ENCODE measurements around the gene RIPPLY3.
A peak's percentile ranks its signal among the peaks of the same experiment; 100 is the strongest.

RIPPLY3 gene, protein sequence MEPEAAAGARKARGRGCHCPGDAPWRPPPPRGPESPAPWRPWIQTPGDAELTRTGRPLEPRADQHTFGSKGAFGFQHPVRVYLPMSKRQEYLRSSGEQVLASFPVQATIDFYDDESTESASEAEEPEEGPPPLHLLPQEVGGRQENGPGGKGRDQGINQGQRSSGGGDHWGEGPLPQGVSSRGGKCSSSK

DNA sequence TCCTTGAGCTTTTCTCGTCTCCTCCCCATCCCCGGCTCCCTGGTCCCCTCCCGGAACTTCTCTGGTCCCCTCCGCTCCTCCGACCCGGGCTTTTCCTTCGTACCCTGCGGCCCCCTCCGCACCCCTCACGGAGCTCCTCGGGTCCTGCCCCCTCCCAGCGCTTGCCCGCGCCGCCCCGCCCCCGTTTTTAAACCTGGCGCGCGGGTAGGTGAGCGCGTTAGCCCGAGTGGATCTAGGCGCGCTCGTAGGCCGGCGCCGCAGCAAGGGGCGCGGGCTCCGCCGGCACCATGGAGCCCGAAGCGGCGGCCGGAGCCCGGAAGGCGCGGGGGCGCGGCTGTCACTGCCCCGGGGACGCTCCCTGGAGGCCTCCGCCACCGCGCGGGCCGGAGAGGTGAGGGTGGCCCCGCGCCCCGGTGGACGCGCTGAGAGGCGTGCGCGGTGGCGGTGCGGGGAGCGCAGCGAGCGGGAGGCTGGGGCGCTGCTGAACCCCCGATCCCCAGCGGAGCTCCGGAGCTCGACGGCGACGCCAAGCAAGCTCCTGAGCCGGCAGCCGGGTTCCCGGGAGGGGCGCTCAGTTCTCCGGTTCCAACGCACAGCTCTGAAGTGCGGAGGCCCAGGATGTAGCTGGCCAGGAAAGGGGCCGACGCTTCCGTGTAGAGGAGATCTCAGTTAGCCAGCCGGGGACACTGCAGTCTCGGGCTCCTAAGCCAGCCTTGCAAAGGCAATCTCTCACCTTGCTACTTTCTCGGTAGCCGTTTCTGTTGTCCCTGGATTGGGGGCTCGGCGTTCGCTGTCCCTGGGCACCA, at the start of gene RIPPLY3:
TSS of gene RIPPLY3 (plus strand) at position 217 of the 806 bp plus-strand sequence. CDS start at position 288, 71 bp downstream.
- no peak for DNase-seq (ENCODE audit: low read depth)

DNA sequence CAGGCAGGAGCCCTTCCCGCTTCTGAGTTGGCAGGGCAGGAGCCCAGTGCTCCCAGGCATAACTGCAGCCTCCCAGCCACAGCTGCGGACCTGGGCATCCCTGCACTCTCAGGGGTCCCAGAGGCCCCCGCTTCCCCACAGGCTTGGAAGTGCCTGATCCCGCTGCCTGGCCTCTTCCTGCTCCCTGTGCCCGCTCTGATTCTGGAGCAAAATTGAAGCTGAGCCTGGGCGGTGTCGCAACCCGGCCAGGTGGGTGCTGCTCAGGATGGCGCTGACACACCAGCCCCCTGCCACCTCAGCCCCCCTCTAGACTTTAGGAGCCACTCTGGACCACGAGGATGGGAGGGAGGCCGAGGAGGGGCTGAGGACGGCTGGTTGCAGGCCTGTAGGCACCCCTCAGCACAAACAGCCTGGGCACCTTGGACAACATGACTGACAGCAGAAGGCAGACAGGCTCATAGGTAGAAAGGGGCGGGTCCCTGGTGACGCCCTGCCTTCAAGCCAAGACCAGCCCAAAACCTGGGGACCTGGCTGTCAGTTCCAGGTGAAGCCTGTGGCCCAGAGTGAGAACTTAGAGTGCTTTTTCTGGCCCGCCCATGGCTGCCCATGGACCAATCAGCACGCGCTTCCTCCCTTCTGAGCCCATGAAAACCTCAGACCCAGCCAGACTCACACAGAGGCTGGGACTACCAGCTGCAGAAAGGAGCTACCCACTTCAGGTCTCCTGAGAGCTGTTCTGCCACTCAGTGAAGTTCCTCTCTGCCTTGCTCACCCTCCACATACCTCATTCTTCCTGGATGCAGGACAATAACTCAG, 47.3 kb upstream of the RIPPLY3 start:
- DNase-seq (ENCODE audit: low read depth) = no peak

DNA sequence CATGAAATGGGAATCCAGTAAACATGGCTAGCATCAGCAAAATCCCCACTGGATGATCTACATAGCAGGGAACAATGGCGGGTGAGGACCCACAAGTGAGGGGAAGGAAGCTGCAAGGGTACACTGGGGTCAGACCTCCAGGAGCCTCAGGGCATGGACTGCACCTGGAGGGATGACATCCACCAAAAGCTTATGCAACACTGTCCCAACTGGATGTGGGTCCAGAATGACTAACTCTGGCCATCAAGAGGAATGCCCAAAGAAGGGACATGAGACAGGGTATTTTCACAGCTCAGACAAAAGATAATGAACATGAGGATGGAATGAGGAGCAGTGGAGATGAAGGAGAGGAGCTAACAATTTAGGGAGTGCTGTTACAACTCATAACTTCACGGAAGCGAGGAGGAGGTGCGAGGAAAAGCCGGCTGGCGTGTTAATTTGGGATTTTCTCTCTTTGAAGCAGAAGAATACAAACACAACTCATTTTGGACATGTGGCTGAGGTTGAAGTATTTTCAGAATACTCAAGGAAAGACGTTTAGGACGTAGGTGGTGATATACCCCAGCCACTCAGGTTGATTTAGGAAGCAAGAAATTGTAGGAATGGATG, 45.7 kb upstream of the RIPPLY3 start:
- no peak for DNase-seq (ENCODE audit: low read depth)

DNA sequence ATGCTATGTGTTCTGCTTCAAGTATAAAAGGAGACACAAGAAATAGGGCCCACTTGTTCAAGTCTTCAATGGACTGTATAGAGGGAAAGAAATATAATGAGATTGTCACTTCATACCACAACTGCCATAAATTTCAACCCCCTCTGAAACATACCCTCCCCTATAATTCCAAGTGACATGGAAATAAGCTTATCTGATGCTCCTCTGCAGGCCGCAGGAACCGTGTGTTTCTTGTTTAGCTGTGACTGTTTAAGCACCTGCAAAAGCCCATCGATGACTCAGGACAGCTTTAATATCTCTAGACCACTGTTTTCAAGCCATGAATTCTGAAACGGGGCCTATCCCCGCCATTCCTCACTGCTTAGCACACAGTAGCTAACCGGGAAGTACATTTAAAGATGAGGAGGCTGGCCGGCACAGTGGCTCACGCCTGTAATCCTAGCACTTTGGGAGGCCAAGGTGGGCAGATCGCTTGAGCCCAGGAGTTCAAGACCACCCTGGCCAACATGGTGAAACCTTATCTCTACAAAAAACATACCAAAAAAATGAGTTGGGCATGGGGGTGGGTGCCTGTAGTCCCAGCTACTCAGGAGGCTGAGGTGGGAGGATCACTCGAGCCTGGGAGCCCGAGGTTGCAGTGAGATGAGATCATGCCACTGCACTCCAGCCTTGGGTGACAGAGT, 44.3 kb upstream of the RIPPLY3 start:
- DNase-seq (ENCODE audit: low read depth) = no peak

DNA sequence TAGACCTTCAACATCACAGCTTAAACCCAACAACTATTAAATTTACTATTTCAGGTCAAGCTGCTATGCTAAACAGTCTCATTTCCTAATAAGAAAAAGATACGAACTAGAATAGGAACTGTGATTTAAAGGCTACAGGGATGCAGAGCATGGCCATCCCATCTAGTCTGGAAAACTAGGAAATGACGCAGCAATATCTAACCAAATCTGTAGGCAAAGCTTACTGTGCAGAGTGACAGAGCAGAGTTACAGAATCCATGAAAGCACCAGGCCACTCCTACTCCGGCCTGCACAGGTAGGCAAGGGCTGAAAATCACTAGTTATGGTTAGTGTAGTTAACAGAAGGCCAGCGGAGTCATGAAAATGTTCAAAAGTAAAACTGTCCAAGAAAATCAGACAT, 42.1 kb upstream of the RIPPLY3 start:
- DNase-seq (ENCODE audit: low read depth) = no peak

DNA sequence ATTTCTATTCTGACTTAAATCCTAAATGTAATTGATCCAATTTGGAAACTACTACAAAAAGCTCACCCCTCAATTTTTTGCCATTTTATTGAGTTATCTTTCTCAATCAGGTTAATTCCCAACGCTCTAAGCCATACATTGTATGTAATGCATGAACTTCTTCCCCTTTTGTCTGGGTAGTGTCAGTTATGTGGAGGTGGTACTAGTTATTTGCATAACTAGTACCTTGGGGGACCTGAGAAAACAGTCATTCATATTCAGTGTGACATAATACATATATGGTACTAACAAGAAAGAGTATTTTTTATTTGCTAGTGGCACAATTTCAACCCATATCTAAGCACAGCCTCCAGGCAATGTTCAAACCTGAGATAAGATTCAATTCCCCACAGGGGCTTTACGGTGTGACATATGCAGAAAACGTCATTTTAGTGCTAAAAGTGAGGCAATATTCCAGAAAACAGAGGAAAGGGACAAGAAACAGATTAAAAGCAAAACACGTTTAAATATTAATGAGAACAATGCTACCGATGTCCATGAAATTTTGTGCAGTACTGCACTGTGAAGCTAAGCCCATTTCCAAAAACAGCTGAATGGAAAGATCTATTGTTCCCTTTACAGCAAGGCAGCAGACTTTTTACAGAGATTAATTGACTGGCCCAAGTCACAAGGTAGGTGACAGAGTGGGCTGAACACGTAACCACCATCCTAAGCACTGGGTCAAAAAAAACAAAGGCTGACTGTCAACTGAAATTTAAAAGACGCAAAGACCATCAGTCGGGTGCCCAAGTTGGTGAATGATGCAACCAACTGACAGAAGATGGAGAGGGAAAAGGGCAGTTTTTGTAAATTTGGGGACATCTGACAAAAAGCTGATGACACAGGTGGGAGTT, 41.4 kb upstream of the RIPPLY3 start:
- DNase-seq (ENCODE audit: low read depth) = no peak

DNA sequence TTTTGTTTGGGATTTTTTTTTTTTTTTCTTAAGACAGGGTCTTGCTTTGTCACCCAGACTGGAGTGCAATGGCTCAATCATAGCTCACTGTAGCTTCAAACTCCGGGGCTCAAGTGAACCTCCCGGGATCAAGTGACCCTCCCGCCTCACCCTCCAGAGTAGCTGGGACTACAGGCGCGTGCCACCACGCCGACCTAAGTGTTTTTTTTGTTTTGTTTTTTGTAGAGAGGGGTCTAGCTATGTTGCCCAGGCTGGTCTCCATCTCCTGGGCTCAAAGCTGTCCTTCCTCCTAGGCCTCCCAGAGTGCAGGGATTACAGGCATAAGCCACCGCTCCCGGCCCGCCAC, 40.8 kb upstream of the RIPPLY3 start:
- DNase-seq (ENCODE audit: low read depth) = no peak

DNA sequence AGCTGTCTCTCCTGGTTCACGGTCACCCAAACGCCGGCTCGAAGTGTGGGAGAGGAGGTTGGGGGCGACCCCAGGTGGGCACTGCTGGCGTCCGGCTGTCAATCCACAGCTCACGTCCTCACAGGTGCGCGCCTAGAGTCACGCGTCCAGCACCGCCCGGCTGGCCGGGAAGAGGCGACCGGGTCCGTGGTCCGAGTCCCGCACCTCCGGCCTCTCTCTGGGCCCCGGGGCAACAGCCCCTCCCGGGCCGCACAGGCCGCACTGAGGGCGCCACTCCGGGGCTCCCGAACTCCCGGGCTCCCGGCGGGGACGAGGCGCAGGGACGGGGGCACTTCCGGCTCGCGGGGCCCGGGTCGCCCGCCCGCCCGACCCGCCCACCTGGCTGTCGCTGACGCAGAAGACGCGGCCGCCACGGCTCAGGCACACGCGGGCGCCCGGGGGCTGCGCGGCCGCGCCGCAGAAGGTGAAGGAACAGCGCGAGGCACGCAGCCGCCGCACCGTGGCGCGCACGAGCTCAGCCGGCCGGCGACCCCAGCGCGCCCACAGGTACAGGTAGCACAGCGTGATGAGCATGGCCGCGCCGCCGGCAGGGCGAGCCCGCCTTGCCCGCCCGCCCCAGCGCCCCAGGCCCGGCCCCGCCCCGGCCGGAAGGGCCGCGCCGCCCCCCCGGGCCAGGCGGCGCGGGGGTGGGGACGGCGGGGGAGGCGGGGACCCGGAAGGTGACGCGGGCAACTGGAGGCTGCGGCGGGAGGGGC, 40.3 kb upstream of the RIPPLY3 start, which contains the start of gene HLCS:
TSS of gene HLCS (minus strand) at position 604 of the 755 bp plus-strand sequence. CDS start at position 573, 31 bp downstream.
- DNase-seq (ENCODE audit: low read depth) = peak; percentile 38

DNA sequence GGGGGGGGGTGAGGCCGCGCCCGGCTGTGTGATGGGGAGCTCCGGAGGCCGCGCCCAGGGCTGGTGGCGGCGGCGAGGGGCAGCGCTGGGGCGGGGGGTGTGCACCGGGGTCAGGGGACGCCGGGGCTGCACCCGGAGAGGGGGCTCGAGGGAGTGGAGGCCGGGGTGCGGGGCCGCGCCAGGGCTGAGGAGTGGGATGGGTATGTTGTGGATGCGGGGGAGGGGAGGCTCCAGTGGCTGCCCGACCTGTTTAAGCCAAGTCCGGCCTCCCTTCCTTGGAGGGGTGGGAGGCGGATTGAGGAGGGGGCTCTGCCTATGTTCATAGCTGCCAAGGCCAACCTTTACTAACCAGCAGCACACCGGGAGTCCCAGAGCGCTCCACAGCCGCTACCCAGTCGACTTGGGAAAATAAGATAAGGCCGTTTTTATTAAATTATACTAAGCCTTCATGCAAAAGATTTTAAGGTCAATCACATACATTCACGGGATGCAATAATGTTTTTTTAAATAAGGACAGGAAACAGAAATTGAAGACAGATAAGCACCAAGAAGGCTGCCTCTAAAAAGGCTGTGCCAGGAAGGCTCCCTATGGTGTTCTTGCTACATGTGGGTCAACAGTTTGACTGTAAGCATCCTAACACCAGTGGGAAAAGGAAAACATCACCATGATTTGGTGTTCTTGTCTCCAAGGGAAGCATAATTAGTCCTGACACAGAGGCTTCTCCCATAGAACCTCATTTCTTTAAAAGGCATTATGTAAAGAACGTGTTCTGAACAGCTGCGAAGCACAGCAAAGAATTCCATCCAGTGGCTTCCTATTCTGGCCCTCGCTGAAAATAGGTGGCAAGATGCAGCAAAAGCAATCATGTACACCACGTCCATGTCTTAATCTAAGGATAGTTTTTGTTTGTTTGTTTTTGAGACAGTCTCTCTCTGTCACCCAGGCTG, 39.4 kb upstream of the RIPPLY3 start:
- no peak for DNase-seq (ENCODE audit: low read depth)

DNA sequence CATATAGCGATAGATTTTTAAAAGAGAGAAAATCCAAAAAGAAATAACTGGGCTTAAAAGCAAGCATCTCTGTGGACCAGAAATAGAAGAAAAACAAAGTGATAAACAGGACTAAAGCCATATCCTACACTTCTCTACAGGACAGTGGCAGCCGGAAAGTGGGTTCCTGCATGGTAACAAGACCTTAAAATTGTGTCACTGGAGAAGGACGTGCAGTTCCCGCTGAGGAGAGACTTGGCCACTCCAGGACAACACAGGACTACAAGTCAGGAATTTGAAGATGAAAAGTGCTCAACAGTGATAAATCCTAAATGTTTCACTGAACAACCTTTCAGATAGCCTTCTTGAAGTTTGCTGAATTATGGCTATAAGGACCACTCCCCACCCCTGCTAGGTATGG, 38.1 kb upstream of the RIPPLY3 start:
- no peak for DNase-seq (ENCODE audit: low read depth)

DNA sequence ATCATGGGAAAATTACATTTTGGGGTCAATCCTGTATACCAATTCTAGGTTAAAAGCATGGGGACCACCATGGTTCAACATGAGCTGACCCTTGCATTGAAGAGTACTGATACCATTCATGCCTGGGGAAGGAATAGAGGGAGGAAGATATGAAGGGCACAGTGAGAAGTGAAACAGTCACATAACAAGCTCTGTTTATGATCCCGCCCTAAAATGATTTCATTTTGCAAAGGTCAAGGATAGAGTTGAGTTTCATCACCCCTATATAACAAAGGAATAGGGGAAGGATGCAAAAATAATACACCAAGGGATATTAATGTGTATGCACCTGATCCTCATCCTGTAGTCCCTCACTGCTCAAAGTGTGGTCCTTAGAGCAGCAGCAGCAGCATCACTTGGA, 37.5 kb upstream of the RIPPLY3 start:
- DNase-seq (ENCODE audit: low read depth) = no peak

DNA sequence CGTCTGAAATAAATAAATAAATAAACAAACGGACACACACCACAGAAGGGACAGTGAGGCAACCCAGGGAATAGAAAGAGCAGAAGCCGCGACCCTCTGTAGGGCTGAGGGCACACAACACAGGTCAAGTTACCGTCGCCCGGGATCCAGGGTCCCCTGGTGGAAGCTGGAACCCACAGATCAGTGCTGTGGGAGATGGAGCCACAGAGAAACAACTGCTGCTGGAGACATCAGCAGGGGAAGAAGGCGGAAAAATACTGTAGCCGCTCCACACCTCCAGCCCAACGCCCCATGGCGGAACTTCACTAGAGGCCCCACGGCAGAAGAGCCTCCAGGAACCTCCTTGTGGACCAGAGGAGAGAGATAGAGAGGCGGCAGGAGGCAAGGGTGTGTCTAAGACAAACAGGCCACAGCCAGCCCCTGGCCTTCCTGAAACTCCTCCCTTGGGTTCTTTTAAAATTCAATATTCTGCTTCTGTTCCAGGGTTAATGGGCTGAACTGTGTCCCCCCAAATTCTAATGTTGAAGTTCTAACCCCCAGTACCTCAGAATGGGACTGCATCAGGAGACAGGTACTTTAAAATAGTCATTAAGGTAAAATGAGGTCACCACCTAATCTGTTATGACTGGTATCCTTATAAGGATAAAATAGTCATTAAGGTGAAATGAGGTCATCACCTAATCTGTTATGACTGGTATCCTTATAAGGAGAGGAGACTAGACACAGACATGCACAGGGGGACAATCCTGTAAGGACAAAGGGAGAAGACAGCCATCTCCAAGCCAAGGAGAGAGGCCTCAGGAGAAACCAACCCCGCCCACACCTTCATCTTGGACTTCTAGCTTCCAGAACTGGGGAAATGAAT, 32.3 kb upstream of the RIPPLY3 start:
- DNase-seq (ENCODE audit: low read depth) = no peak

DNA sequence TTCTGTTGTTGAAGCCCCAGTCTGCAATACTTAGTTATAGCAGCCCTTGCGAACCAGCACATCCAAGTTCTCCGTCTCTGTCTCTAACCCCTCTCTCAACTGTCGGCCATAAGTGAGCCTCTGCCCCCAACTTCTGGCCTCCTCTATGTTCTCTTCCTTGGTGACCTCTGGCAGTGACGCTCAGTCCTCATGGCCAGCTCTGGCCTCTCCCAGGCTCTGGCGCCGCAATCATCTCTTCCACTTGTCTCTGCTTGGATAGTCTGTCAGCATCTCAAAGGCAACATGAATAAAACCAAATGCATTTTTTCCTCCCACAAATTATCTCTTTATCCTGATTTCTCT, 31.7 kb upstream of the RIPPLY3 start:
- DNase-seq (ENCODE audit: low read depth) = no peak

DNA sequence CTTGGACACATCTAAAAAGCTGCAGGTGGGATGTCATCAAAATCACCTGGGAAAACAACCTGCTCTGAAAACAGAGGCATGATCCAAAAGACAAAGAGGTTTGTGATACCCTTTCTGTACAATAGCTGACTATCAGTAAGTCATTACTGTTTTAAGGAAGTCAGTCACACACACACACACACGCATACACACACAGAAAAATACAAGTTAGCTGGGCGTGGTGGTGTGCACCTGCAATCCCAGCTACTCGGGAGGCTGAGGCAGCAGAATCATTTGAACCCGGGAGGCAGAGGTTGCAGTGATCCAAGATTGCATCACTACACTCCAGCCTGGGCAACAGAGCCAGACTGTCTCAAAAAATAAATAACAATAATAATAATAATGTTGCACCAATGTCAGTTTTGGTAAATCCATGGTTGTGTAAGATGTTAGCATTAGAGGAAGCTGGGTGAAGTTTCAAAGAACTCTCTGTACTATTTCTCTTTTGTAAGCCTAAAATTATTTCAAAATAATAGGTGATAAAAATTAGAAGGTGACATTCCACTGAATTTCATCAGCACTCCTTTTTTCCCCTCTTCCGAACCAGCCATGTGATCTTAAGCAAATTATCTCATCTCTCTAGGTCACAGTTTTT, 30.2 kb upstream of the RIPPLY3 start:
- DNase-seq (ENCODE audit: low read depth) = no peak

DNA sequence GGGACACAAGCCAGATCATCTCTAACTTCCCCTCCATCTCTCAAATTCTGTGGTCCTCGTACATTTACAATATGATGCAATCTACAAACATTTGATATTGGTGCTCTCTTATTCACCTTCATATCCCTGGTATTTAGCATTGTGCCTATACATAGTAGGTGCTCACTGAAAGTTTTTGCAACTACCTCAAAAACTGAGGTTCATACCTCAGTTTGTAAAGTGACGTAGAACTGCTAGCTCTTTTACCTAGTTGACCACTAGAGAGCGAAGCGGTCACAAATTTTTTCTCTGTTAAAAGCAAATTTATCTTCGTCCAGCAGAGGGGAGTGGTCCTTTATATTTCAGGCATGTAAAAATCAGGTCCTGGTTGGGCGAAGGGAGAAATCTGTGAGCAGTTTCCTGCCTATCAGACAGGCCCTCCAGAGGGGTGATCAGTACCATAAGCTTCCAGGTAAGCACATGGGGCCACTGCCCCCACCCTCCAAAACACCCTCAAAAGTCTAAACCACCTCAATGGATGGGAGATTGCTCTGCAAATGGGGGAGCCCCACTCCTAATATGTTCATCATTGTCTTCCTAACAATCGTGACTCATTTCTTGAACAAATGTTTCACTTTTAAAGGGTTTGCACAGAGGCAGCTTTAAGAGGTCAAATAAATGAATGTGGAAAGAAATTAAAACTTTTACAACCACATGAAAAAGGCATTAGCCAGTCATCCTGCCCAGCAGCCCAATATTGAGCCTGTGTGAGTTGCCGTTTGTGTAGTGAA, 29.4 kb upstream of the RIPPLY3 start:
- DNase-seq (ENCODE audit: low read depth) = peak; percentile 62

DNA sequence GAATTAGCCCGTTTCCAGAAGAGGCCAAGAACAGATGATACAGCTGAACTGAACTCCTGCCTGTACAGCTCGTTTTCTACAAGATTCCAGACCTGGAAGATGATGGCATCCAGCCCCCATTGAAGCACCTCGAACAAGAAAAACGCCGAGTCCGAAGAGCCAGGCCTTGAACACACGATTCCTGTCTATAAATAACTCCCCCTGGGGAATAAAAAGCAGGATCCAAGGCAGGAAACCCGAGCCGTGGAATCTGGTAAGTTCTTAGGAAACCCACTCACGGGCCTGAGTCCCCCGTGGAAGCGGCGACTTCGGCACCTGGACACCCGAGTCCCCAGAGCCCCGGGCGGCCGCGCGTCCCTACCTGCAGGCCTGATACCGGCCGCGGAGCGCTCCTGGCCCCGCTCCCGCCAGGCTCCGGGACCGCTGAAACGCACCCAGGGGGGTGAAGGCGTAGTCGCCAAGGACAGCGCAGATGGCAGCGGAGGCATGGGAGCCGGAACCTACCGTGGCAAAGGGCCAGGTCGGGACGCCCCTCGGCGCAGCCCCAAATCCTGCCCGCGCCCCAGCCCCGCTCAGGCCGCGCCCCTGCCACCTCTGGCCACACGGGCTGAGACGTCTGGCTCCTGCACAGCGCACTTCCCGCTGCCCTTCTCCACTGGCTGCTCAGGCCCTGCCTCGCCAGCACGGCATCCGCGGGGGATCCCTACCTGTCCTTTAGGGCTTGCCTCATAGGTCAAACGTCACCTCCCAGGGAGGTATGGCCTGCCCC, 26.0 kb upstream of the RIPPLY3 start:
- no peak for DNase-seq (ENCODE audit: low read depth)
